ENCODE results near the gene PIK3R6.

DNA sequence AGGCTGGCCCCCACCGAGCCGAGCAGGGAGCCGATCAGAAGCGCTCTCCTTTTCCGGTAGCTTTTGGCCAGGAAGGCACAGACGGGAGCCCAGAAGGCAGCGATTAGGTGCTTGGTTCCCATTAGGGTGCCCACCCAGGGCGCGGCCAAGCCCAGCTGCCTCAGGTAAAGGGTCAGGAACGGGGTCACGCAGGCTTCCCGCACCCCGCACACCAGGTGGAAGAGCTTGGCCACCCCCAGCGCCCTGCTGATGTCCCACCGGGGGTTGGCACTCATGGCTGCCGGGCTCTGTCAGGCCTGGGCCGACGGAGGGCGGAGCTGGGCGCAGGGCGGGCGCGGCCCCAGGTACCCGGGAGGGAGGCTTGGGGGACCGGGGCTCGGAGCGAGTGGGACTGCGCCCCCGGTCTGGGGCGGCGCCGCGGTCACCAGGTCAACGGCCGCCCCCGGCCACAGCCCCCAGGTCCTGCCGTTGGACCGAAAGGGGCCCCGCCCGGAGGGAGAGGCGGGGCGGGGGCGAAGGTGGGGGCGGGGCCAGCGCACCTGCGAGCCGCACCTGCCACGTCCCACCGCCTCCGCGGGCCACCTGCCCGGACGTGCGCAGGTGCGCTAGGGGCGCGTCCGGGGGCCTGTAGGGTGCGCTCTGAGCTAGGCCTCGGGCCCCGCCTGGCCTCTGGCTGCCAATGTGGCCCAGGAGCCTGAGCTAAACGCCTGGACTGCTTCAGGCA lies 68.5 kb downstream of the PIK3R6 start, which contains the start of gene MFSD6L:
- TF ChIP-seq, protein P1, sequence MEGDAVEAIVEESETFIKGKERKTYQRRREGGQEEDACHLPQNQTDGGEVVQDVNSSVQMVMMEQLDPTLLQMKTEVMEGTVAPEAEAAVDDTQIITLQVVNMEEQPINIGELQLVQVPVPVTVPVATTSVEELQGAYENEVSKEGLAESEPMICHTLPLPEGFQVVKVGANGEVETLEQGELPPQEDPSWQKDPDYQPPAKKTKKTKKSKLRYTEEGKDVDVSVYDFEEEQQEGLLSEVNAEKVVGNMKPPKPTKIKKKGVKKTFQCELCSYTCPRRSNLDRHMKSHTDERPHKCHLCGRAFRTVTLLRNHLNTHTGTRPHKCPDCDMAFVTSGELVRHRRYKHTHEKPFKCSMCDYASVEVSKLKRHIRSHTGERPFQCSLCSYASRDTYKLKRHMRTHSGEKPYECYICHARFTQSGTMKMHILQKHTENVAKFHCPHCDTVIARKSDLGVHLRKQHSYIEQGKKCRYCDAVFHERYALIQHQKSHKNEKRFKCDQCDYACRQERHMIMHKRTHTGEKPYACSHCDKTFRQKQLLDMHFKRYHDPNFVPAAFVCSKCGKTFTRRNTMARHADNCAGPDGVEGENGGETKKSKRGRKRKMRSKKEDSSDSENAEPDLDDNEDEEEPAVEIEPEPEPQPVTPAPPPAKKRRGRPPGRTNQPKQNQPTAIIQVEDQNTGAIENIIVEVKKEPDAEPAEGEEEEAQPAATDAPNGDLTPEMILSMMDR (conservative IDR thresholded peaks at IDR 0.05; ENCODE audit: low read depth, low read length) = no peak
- TF ChIP-seq BHLHE40 (IDR thresholded peaks at IDR 0.05; ENCODE audit: low read depth, low read length) (no peak), SMC3 (IDR thresholded peaks at IDR 0.05; ENCODE audit: low read depth, low read length) (no peak), RFX5 (IDR thresholded peaks at IDR 0.05; ENCODE audit: low read depth, low read length) (no peak), POLR2A (IDR thresholded peaks at IDR 0.05; ENCODE audit: low read depth, low read length) (no peak), CHD1 (IDR thresholded peaks at IDR 0.05; ENCODE audit: low read depth, low read length) (no peak), CEBPB (IDR thresholded peaks at IDR 0.05; ENCODE audit: low read depth, low read length) (no peak), MXI1 (IDR thresholded peaks at IDR 0.05; ENCODE audit: borderline replicate concordance, low read depth, low read length) (no peak), MAZ (IDR thresholded peaks at IDR 0.05; ENCODE audit: borderline replicate concordance, low read depth, low read length) (no peak)
- TF ChIP-seq, protein P2, sequence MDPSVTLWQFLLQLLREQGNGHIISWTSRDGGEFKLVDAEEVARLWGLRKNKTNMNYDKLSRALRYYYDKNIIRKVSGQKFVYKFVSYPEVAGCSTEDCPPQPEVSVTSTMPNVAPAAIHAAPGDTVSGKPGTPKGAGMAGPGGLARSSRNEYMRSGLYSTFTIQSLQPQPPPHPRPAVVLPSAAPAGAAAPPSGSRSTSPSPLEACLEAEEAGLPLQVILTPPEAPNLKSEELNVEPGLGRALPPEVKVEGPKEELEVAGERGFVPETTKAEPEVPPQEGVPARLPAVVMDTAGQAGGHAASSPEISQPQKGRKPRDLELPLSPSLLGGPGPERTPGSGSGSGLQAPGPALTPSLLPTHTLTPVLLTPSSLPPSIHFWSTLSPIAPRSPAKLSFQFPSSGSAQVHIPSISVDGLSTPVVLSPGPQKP (IDR thresholded peaks at IDR 0.05; ENCODE audit: borderline replicate concordance, low read depth, low read length) = no peak
- TF ChIP-seq, protein P3, sequence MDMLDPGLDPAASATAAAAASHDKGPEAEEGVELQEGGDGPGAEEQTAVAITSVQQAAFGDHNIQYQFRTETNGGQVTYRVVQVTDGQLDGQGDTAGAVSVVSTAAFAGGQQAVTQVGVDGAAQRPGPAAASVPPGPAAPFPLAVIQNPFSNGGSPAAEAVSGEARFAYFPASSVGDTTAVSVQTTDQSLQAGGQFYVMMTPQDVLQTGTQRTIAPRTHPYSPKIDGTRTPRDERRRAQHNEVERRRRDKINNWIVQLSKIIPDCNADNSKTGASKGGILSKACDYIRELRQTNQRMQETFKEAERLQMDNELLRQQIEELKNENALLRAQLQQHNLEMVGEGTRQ (IDR thresholded peaks at IDR 0.05; ENCODE audit: low read depth, low read length) = no peak
